Measurements from ENCODE around the gene PCDHGB3.
"Not testable (repeated sequence)": the region's sequence is repeated elsewhere in the genome, so short reads cannot be mapped to it uniquely, and the experiment has no call there.

The PCDHGB3 gene

DNA sequence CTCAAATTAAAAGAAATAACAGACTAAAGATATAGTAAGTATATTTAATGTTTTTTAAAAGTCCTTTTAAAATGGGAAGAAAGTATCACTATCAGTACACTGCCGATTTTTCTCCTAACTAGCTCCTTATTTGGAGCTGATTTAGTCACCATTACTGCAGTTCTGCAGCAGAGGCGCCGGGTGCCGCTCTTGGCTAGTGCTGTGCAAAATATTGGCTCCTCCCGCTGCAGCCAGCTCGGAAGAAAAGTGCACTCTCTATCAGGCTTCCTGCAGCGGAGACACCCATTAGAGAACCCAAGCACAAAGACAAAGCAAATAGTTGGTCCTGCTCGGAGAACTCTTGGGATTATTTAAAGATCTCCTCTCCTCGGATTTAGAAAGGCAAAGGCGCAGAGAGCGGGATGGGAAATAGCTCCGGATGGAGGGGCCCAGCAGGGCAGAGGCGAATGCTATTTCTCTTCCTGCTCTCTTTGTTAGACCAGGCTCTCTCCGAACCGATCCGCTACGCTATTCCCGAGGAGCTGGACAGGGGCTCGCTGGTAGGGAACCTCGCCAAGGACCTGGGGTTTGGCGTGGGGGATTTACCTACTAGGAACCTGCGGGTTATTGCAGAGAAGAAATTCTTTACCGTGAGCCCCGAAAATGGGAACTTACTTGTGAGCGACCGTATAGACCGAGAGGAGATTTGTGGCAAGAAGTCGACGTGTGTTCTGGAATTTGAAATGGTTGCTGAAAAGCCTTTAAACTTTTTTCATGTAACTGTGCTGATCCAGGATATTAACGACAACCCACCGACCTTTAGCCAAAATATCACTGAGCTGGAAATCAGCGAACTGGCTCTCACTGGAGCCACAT is at the start of gene PCDHGB3:
TSS of gene PCDHGB3 (plus strand) at position 249 of the 855 bp plus-strand sequence. CDS start at position 402, 153 bp downstream.
- Mint-ChIP-seq H3K27me3 (peaks cover 90% of the 10 kb centered on the region), H3K9me3 (peaks cover 16 to 47% of the 10 kb centered on the region in 2 donors), H3K4me3 (peak within 1 kb of the TSS; percentile 76 to 81), H3K4me1 (peaks cover 8% of the 10 kb centered on the region), H3K27ac (peak within 1 kb of the TSS in 1 of 2 donors; percentile 85)
- ATAC-seq (peak; percentile 85), DNase-seq (peak in 1 of 2 donors; percentile 35)

DNA sequence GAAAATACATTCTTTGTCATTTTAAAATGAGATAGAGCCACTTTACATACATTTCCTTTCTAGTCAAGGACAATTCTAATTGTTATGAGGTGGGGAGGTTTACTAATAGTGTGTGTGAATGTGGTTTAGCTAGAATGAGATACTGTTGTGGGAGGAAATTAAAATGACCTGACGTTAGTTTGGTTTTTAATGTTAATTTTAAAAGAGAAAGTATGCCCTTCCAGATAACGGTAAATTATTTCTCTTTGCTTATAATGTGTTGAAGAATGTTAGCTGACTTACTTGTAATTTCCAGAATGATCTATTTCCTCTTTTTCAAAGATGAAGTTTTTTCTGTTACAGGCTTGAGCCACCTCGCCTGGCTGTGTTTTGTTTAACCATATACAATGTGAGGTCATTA is 47.8 kb upstream of the PCDHGB3 start:
- ATAC-seq (no peak), DNase-seq (no peak)
- peaks cover 21 to 31% of the 10 kb centered on the region in 2 donors for H3K9me3 Mint-ChIP-seq
- peak overlapping the region in 1 of 2 donors; percentile 99 for H3K4me3 Mint-ChIP-seq
- peaks cover 12% of the 10 kb centered on the region for H3K27me3 Mint-ChIP-seq
- H3K27ac Mint-ChIP-seq: no peak overlapping the region
- peaks cover 32% of the 10 kb centered on the region for H3K4me1 Mint-ChIP-seq

DNA sequence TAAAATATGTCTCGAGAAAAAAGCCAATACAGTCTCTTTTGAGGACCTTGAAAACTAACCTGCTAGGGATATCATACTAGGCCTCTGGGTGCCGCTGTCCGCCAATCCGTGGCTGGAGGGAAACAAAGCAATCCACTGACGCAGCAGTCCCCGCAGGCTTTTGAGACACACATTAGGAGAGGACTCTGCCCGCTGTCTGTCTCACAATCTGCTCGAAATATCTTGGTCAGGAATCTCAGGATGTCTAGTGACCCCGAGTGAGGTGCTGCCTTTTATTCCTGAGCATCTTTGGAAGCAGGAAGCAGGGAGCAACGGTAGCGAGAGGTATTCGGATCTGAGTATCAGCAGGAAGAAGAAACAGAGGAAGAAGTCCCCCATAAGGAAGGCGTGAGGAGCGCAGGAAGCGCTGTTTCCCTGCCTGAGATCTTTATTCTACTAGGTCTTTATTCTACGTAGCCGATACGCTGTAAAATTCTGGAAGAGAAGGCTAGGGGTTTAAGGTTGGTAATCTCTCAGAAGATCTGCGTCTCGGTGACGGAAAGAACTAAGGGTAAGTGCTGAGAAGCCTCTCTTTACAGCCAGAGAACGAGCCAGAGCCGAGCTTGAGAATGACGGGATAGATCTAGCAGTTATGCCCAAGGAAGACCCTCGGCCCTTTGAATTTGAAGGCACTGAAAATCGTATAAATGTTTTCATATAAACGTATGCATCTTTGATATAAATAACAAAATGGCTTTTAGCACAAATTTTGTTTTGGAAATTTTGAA is 43.8 kb upstream of the PCDHGB3 start:
- Mint-ChIP-seq H3K4me1 (peaks cover 10% of the 10 kb centered on the region), H3K4me3 (peak overlapping the region; percentile 92 to 94), H3K9me3 (peaks cover 4 to 7% of the 10 kb centered on the region in 2 donors), H3K27ac (peak overlapping the region; percentile 75 to 95), H3K27me3 (peaks cover 35% of the 10 kb centered on the region)
- DNase-seq (peak; percentile 46 to 76), ATAC-seq (peak; percentile 96)

DNA sequence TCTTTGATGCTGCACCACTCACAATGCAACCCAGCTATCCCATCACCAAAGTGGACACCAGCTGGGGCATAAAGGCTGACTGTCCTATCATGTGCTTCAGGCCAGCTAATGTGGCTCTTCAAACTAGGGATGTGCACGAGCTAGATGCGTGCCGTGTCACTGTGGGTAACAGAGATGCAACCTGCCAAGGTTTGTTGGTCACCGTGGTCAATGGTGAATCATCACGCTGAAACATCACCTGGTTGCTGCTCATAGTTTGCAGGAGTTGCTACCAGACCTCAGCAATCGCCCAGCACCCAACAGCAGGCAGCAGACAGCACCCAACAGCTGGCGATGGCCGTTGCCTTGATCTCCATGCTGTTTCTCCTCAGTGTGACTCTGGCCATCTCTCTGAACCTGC is 41.8 kb upstream of the PCDHGB3 start:
- ATAC-seq (no peak), DNase-seq (peak in 1 of 2 donors; percentile 22)
- peaks cover 9 to 10% of the 10 kb centered on the region in 2 donors for H3K9me3 Mint-ChIP-seq
- no peak overlapping the region for H3K4me3 Mint-ChIP-seq
- peaks cover 10% of the 10 kb centered on the region for H3K4me1 Mint-ChIP-seq
- no peak overlapping the region for H3K27ac Mint-ChIP-seq
- peaks cover 54% of the 10 kb centered on the region for H3K27me3 Mint-ChIP-seq

DNA sequence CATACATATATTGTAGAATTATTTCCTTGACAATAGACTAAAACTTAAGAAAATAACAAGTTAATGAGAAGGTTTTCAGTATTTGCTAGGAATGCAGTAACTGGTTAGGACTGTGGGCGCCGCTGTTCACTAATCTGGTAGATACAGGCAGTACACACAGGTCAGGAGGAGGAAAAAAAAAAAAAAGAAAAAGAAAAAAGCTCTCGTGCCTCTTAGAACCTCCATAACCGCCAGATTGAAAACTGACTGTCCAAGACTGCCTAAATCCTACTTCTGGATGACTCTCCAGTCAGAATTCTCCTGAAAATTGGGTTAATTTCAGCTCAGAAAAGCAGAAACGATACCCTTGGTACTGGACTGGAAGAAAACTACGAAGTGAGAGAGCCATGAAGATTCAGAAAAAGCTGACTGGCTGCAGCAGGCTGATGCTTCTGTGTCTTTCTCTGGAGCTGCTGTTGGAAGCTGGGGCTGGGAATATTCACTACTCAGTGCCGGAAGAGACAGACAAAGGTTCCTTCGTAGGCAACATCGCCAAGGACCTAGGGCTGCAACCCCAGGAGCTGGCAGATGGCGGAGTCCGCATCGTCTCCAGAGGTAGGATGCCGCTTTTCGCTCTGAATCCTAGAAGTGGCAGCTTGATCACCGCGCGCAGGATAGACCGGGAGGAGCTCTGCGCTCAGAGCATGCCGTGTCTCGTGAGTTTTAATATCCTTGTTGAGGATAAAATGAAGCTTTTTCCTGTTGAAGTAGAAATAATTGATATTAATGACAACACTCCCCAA is 39.6 kb upstream of the PCDHGB3 start, which contains the start of gene PCDHGA1:
TSS of gene PCDHGA1 (plus strand) at position 216 of the 782 bp plus-strand sequence.
- DNase-seq (no peak), ATAC-seq (peak; percentile 50)
- no peak within 1 kb of the TSS for H3K27ac Mint-ChIP-seq
- H3K9me3 Mint-ChIP-seq: peaks cover 22 to 26% of the 10 kb centered on the region in 2 donors
- H3K4me1 Mint-ChIP-seq: peaks cover 10% of the 10 kb centered on the region
- H3K27me3 Mint-ChIP-seq: peaks cover 76% of the 10 kb centered on the region
- H3K4me3 Mint-ChIP-seq: peak within 1 kb of the TSS in 1 of 2 donors; percentile 42

DNA sequence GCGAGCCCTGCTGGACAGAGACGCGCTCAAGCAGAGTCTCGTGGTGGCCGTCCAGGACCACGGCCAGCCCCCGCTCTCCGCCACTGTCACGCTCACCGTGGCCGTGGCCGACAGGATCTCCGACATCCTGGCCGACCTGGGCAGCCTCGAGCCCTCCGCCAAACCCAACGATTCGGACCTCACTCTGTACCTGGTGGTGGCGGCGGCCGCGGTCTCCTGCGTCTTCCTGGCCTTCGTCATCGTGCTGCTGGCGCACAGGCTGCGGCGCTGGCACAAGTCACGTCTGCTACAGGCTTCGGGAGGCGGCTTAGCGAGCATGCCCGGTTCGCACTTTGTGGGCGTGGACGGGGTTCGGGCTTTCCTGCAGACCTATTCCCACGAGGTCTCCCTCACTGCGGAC is 37.5 kb upstream of the PCDHGB3 start:
- H3K4me3 Mint-ChIP-seq, H3K27ac Mint-ChIP-seq, DNase-seq, H3K4me1 Mint-ChIP-seq, ATAC-seq: not testable (repeated sequence)
- H3K9me3 Mint-ChIP-seq: peaks cover 37 to 42% of the 10 kb centered on the region in 2 donors
- peaks cover 81% of the 10 kb centered on the region for H3K27me3 Mint-ChIP-seq

DNA sequence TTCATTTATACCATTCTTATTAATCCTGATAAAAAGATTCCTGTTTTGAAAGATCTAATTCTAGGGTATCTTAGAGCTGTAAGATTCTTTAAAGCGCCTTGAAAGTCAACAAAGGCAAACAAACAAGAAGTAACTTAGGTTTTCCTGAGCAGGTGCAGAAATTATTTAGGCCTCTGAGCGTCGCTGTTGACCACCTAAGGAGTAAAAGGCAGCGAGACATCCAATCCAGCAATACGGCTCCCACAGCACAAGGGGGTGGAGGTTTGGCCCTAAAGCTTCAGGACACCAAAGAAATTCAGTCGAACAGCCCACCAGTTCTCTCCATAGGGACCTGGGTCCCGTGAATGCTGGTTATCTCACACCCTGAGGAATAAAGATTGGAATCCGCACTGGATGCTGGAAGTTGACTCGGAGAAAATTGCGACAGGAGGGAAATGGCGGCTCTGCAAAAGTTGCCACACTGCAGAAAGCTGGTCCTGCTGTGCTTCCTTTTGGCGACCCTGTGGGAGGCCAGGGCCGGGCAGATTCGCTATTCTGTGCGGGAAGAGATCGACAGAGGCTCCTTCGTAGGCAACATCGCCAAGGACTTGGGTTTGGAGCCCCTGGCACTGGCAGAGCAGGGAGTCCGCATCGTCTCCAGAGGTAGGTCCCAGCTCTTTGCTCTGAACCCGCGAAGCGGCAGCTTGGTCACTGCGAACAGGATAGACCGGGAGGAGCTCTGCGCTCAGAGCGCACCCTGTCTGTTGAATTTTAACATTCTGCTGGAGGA is 31.3 kb upstream of the PCDHGB3 start, which contains the start of gene PCDHGA2:
TSS of gene PCDHGA2 (plus strand) at position 223 of the 769 bp plus-strand sequence.
- Mint-ChIP-seq H3K4me3 (peak within 1 kb of the TSS; percentile 56 to 61), H3K27ac (no peak within 1 kb of the TSS), H3K27me3 (peaks cover 95% of the 10 kb centered on the region), H3K4me1 (no peaks in the 10 kb centered on the region), H3K9me3 (peaks cover 56 to 62% of the 10 kb centered on the region in 2 donors)
- no peak for ATAC-seq
- no peak for DNase-seq

DNA sequence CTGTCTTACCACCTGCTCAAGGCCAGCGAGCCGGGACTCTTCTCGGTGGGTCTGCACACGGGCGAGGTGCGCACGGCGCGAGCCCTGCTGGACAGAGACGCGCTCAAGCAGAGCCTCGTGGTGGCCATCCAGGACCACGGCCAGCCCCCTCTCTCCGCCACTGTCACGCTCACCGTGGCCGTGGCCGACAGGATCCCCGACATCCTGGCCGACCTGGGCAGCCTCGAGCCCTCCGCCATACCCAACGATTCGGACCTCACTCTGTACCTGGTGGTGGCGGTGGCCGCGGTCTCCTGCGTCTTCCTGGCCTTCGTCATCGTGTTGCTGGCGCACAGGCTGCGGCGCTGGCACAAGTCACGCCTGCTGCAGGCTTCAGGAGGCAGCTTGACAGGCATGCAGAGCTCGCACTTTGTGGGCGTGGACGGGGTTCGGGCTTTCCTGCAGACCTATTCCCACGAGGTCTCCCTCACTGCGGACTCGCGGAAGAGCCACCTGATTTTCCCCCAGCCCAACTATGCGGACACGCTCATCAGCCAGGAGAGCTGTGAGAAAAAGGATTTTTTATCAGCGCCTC is 29.2 kb upstream of the PCDHGB3 start:
- H3K4me1 Mint-ChIP-seq, ATAC-seq, DNase-seq, H3K4me3 Mint-ChIP-seq: not testable (repeated sequence)
- peak overlapping the region in 1 of 2 donors; percentile 63 for H3K27ac Mint-ChIP-seq
- H3K27me3 Mint-ChIP-seq: peaks cover 96% of the 10 kb centered on the region
- H3K9me3 Mint-ChIP-seq: peaks cover 50 to 65% of the 10 kb centered on the region in 2 donors

DNA sequence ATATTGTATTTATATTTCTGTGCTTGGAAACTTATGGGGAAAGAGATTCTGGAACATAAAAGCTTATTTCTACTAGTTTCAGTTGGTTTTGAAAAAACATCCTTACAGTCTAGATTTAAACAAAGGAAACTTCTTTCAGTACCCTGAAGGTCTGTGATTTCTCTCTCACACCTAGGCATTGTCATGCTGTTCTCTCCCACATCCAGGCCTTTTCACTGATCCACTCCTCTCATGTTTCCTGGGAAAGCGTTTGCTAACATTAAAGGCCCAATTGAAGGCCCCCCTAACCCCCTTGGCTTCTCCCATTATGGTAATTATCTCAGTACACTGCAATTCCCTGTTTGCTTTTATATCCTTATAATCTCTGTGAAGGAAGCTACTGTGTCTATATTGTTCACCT is 27.3 kb upstream of the PCDHGB3 start:
- H3K27me3 Mint-ChIP-seq: peaks cover 97% of the 10 kb centered on the region
- no peak overlapping the region for H3K27ac Mint-ChIP-seq
- H3K4me1 Mint-ChIP-seq: no peaks in the 10 kb centered on the region
- ATAC-seq: no peak
- H3K4me3 Mint-ChIP-seq: no peak overlapping the region
- no peak for DNase-seq
- H3K9me3 Mint-ChIP-seq: peaks cover 40 to 66% of the 10 kb centered on the region in 2 donors

DNA sequence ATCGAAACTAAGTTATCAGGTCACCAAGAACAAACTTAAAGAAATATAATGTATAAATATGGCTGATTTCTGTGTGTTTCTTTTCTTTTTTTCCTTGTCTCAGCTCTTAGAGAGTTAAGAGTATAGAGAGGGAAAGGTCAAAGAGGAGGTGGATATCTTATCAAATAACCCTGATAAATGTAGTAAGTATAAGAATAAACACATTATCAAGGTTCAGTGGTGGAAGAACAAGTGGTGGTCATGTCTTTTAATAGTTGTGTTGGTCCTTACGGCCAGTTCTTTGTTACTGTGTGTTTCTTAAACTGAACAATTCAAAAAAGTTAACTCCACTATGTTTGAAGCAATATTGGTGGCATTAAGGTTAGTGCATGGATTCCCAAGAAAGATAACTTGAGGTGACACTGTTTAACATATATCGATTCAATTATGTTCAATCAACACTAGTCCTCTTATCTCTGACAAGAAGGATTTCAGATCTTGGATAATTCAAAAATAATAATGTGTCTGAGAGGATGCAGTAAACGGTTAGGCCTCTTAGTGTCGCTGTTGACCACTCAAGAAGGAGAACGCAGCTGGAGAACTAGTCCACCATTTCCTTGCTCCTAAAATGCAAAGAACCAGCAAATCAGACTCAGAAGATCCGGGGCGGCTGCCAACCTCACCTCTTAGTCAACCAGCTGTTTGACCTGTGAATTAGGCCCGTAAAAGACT is 26.6 kb upstream of the PCDHGB3 start, which contains the start of gene PCDHGA3:
TSS of gene PCDHGA3 (plus strand) at position 588 of the 711 bp plus-strand sequence. CDS start 205 bp downstream, outside the sequence.
- no peaks in the 10 kb centered on the region for H3K4me1 Mint-ChIP-seq
- peaks cover 34 to 59% of the 10 kb centered on the region in 2 donors for H3K9me3 Mint-ChIP-seq
- DNase-seq (no peak), ATAC-seq (no peak)
- peak within 1 kb of the TSS; percentile 61 to 76 for H3K4me3 Mint-ChIP-seq
- H3K27ac Mint-ChIP-seq: no peak within 1 kb of the TSS
- H3K27me3 Mint-ChIP-seq: peaks cover 97% of the 10 kb centered on the region

DNA sequence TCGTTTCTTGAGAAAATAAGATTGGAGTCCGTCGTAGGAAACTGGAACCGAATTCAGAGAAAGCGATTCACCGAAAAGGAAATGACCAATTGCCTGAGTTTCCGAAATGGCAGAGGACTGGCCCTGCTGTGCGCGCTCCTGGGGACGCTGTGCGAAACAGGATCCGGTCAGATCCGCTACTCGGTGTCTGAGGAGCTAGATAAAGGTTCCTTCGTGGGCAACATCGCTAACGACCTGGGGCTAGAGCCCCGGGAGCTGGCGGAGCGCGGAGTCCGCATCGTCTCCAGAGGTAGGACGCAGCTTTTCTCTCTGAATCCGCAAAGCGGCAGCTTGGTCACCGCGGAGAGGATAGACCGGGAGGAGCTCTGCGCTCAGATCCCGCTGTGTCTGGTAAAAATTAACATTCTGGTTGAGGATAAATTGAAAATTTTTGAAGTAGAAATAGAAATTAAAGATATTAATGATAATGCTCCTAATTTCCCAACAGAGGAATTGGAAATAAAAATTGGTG is 26.0 kb upstream of the PCDHGB3 start:
- ATAC-seq: no peak
- Mint-ChIP-seq H3K27me3 (peaks cover 96% of the 10 kb centered on the region), H3K9me3 (peaks cover 34 to 53% of the 10 kb centered on the region in 2 donors), H3K4me1 (no peaks in the 10 kb centered on the region), H3K27ac (no peak overlapping the region), H3K4me3 (peak overlapping the region; percentile 61 to 76)
- DNase-seq: no peak

DNA sequence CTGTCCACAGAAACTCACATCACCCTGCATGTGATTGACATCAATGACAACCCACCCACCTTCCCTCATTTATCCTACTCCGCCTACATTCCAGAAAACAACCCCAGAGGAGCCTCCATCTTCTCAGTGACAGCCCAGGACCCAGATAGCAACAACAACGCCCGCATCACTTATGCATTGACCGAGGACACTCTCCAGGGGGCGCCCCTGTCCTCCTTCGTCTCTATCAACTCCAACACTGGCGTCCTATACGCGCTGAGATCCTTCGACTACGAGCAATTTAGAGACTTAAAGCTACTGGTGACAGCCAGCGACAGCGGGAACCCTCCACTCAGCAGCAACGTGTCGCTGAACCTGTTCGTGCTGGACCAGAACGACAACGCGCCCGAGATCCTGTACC is 24.7 kb upstream of the PCDHGB3 start:
- peaks cover 30 to 52% of the 10 kb centered on the region in 2 donors for H3K9me3 Mint-ChIP-seq
- H3K4me1 Mint-ChIP-seq: no peaks in the 10 kb centered on the region
- H3K4me3 Mint-ChIP-seq: no peak overlapping the region
- no peak for DNase-seq
- peaks cover 90% of the 10 kb centered on the region for H3K27me3 Mint-ChIP-seq
- no peak for ATAC-seq
- H3K27ac Mint-ChIP-seq: no peak overlapping the region

DNA sequence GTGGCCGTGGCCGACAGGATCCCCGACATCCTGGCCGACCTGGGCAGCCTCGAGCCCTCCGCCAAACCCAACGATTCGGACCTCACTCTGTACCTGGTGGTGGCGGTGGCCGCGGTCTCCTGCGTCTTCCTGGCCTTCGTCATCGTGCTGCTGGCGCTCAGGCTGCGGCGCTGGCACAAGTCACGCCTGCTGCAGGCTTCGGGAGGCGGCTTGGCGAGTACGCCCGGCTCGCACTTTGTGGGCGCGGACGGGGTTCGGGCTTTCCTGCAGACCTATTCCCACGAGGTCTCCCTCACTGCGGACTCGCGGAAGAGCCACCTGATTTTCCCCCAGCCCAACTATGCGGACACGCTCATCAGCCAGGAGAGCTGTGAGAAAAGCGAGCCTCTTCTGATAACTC is 24.0 kb upstream of the PCDHGB3 start:
- not testable (repeated sequence) for H3K4me1 Mint-ChIP-seq, H3K27ac Mint-ChIP-seq, H3K4me3 Mint-ChIP-seq, DNase-seq, ATAC-seq
- Mint-ChIP-seq H3K27me3 (peaks cover 90% of the 10 kb centered on the region), H3K9me3 (peaks cover 28 to 48% of the 10 kb centered on the region in 2 donors)
